ENCODE results near the gene PATJ.

The PATJ gene

GRCh38 chr1:61743431-61743705, 1.1 kb downstream of the PATJ start:
- no peak for TF ChIP-seq CTCF (IDR thresholded peaks at IDR 0.05; ENCODE audit: low read depth, low read length)
- no peak for DNase-seq (ENCODE audit: extremely low read depth, low read depth)

- DNase-seq (ENCODE audit: extremely low read depth, low read depth) = no peak
- no peak for TF ChIP-seq CTCF (IDR thresholded peaks at IDR 0.05; ENCODE audit: low read depth, low read length)
Measured at GRCh38 chr1:61743716-61744580, 1.7 kb downstream of the PATJ start.

DNA sequence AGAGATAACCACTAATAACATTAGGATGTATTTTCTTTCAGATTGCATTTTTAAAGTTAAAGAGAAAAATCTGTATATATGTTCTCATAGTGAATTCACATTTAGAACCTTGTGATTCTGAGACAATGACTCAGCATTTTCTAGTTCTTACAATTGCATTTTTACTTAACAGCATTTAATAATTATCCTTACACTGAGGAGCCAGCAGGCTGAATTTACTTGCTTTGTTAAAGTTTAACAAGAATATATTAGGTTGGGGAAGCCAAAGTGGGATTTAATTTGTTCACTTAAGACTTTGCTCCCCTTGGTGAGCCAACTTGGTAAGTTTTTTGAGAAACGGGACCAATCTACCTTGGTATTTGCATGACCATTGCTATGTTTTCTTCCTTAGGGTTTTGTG, 4.5 kb downstream of the PATJ start:
- no peak for TF ChIP-seq CTCF (IDR thresholded peaks at IDR 0.05; ENCODE audit: low read depth, low read length)
- peak; percentile 3 for DNase-seq (ENCODE audit: extremely low read depth, low read depth)

DNA sequence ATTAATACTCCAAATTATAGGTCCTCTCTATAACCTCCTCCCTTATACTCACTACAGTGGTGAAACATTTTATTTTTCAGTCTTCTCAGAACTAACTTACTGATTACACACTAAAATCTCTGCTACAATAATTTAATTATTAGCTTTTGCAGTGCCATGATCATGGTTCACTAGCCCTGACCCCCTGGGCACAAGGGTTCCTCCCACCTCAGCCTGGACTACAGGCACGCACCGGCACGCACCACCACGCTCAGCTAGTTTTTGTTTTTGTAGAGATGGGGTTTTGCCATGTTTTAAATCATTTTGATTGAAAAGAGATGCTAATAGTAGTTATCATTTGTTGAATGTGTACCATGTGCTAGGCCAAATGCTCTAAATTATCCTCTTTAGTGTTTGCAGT, 6.3 kb downstream of the PATJ start:
- DNase-seq (ENCODE audit: extremely low read depth, low read depth) = no peak
- TF ChIP-seq CTCF (IDR thresholded peaks at IDR 0.05; ENCODE audit: low read depth, low read length) = no peak

DNA sequence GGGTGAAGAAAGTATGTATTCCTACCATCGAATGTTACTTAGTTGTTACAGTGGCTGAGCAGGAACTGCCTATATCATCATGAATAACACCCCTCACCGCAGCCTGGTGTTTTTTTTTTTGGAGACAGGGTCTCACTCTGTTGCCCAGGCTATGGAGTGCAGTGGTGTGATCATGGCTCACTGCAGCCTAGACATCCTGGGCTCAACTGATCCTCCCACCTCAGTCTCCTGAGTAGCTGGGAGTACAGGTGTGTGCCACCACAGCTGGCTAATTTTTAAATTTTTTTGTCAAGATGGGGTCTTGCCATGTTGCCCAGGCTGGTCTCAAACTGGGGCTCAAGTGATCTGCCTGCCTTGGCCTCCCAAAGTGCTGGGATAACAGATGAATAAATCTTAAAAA, 7.3 kb downstream of the PATJ start:
- no peak for TF ChIP-seq CTCF (IDR thresholded peaks at IDR 0.05; ENCODE audit: low read depth, low read length)
- no peak for DNase-seq (ENCODE audit: extremely low read depth, low read depth)

GRCh38 chr1:61752921-61753389, 10.7 kb downstream of the PATJ start:
- no peak for TF ChIP-seq CTCF (IDR thresholded peaks at IDR 0.05; ENCODE audit: low read depth, low read length)
- no peak for DNase-seq (ENCODE audit: extremely low read depth, low read depth)

DNA sequence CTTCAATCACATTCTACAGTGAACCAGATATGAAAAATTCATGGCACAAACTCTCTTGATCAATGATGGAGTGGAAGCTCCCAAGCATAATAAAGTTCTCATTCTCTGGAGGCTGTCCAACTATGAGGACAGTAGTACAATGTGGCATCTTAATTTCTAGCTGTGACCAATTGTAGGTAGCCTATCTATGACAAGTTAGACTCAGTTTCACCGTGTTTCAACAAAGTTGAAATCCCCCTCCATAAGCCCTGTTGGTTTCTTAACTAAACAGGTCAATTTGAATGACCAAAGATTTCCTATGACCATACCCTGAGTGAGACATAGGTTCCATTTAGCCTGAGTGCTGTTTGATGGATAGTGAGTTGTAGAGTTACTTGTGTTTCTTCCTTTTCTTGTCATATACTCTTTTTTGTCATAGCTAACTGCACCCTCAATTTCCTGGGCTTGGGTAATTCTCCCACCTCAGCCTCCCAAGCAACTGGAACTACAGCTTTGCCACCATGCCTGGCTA, 11.8 kb downstream of the PATJ start:
- TF ChIP-seq CTCF (IDR thresholded peaks at IDR 0.05; ENCODE audit: low read depth, low read length) = no peak
- no peak for DNase-seq (ENCODE audit: extremely low read depth, low read depth)

Data from AG09319 (cell line).